RPMI7951 (cell line): ENCODE data around the gene FABP1. TPM values are rescaled to one million over a fixed set of nuclear protein-coding genes. Genes with fewer than 3 reads are reported as not detected.

Experiments
- DNase-seq: peaks from one replicate; pipeline ENCODE4 v3.0.0-alpha.2; 2012; ENCODE audit warnings: low read depth
- total RNA-seq: library from RNA; depleted of rRNA; stranded (reverse); fragments of >200 nt; shearing (Covaris generic); gene quantifications from 2 replicates; pipeline ENCODE4 v1.2.3, GENCODE V29; 2014

The FABP1 gene
- total RNA-seq, 1 experiment from 2014 or later = not detected

DNA sequence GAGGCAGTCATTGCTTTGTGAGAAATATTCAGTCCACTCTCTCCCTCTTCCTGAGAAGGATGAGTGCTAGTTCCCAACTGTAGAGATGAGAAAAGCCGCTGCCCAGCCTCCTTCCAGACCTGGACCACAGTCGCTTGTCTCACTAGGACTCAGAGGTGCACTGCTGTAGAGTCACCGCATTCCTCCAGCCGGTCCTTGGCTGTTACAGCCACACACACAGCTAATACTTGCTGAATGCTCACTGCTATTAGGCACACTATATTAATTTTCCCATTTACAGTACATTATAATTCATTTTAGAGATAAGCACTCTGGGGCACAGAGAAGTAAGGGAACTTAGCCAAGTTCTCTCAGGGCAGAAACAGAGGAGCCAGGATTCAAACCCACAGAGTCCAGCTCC, 10.0 kb upstream of the FABP1 start:
- DNase-seq = no peak

DNA sequence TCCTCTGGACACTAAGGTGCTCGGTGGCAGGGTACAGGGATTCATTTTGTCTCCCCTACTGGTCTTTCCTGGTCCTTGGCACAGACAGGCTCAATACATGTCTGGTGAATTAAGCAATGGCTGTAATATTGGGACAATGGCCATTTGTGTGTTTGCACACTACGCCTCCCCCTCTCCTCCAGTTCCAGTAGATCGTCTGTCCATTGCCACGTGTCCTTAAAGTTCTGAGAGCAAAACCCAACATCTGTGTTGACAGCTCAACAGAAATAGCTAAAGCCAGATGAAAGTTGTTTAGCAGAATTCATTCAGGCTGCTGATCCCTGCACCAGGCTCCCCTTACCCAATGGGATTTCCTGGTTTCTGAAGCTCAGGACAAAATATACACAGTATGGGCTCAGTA, 9.0 kb upstream of the FABP1 start:
- no peak for DNase-seq

DNA sequence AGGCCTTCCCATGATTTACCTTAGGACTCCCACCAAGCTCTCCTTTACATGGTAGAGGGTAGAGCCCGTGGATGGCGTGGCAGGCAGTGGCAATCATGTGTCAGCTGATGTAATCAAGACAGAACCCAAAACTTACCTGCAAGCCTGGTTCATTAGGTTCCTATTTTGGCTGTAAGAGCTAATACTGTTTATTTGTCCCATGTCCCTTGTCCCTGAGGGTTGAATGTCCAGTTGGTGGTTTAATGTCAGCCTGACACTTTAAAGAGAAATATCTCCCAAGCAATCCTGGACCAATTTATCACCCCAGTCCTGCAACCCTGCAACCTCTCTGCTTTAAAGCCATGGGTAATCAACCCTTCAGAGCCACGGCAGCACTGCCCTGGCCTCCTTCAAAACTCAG, 6.0 kb upstream of the FABP1 start:
- no peak for DNase-seq

DNA sequence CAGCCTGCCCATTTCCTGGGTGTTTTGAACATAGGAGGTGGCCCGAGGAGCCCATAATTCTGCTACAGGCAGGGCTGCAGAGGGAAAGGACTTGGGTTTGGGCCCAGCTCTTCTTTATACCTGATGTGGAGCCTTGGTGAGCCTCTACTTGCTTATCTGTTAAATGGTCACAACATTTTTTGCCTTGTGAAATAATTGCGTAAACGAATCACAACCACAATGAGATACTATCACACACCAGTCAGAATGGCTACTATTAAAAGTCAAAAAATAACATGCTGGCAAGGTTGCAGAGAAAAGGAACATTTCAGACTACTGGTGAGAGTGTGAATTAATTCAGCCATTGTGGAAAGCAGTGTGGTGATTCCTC, 4.1 kb upstream of the FABP1 start:
- no peak for DNase-seq

DNA sequence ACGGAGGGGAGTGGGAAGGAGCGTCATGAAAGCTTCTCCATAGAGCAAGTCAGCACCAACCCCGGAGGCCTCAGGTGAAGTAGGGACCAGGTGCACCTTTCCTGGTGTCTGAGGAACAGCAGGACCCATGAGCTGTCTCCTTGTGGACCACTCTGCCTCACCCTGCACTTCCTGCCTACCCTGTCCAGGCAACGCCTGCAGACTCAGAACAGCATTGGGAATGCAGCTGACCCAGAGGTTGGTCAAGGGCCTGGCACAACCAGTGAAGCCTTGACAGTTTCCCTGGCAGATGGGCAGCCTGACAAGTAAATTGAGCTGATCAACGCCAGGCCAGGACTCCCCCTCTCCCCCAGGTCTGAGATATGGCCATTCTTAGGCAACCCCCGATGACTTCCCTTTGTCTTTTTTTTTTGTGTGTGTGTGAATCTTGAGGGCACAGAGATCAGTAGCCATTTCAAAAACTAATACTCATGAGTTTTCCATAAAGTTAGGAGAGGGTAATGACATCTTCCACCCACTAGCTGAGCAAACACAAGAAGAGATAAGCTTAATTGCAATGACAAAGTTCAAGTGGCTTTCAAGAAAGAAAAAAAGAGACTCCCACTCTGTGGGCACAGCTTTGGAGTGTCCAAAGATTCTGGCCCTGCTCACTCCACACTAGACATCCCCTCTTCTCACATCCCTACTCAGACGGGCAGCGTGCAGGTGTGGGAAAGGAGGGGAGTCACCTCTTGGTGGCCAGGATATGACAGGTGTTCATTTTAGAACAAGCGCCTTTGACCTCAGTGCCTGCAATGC, 3.5 kb upstream of the FABP1 start:
- DNase-seq = no peak

DNA sequence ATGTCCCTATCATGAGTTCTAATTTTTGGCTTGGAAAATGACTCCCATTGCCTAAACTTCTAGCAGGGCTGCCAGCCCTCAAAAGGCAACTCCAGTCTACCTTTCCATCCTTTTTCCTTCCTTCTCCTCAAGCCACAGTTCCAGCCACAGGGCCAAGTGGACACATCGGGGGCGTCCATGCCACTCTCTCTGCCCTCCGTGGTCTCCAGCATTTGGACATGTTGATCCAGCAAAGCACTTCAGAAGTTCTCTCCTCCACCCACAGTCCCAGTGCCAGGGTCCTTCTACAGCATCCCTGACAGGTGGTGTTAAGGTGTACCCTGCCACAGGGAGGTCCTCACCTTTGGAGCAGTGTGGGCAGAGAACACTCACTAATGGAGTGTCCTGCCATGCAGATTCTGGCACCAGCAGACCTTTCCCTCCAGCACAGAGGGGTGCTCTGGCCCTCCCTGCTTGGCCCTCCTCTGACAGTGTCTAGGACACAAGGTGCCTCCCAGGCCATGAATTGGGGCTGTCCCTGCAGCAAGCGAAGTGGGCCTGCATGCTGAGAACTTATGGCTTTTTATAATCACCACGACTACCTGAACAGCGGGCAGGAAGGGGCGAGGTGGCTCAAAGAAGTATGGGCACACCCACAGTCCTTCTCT, 1.6 kb upstream of the FABP1 start:
- DNase-seq = no peak

DNA sequence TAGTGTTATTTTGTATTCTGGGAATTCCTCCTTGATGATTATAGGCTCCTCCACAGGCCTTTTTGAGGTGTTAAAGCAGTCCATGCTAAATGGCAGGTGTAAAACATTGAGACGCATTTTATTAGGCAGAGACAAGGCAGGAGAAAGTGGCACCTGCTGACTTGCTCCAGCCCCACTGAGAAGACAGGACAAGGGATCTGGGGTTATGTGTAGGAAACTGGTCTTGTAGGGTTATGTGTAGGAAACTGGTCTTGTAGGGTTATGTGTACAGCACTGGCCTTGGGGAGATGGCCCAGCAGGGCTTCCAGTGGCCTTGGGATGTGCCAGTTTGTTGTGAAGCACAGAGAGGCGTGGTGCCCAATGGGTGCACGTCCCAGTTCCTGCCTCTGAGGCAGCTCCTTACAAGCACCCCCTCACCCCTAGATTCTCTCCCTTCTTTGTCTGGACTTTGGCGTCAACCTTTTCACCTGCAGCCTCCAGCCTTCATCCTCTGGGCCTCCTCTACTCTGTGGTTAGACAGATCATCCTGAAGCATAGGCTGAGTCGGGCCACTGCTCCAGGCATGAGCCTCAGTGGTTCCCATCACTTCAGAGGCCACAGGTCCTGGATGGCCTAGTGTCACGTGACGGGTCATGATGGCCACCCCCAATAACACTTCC, 921 bp upstream of the FABP1 start:
- DNase-seq = no peak

DNA sequence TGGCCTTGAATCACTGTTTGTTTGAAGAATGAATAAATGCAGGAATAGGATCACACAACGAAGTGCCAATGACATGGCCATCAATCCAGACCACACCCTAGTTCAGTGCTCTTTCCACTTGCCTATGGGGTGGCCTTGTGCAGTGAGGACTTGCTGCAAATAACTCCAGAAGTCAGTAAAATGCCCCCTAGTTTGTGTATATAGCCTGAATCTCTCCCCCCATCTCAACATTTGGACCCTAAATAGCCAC, 299 bp downstream of the FABP1 start:
- no peak for DNase-seq

DNA sequence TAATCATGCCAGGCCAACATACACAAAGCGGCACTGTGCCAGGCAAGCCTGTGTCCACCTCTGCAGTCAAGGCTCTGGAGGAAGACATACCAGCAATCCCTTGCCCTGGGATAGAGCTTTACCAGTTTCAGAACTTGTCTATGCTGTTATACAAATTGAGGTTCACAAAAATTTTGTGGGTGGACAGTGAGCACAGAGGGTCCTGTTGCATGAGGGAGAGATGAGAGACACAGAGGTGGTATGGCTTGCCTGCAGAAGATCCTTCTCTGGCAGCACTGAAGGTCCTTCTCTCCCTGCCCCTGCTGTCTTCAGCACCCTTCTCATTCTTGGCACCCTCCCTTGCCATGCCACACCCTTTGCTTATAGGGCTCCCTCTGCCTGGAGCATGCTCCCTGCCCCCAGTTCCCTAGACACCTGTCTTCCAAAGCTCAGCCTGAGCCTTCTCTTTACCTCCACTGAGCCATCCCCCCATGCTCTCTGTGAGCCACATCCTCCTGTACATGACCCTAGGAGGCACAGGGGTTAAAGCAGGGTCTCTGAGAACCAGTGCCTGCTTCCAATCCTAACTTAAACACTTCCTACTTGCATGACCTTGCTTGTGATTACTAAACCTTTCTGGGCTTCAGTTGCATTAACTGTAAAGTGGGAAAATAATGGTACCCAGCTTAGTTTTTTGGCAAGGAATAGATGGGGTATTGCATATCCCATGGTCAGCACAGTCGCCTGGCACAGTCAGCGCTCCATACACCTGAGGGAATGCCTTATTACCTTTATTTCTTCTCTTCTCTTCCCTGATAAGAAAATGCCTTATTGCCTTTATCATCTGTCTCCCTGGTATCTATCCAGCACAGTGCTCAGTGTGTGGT, 857 bp downstream of the FABP1 start:
- no peak for DNase-seq

DNA sequence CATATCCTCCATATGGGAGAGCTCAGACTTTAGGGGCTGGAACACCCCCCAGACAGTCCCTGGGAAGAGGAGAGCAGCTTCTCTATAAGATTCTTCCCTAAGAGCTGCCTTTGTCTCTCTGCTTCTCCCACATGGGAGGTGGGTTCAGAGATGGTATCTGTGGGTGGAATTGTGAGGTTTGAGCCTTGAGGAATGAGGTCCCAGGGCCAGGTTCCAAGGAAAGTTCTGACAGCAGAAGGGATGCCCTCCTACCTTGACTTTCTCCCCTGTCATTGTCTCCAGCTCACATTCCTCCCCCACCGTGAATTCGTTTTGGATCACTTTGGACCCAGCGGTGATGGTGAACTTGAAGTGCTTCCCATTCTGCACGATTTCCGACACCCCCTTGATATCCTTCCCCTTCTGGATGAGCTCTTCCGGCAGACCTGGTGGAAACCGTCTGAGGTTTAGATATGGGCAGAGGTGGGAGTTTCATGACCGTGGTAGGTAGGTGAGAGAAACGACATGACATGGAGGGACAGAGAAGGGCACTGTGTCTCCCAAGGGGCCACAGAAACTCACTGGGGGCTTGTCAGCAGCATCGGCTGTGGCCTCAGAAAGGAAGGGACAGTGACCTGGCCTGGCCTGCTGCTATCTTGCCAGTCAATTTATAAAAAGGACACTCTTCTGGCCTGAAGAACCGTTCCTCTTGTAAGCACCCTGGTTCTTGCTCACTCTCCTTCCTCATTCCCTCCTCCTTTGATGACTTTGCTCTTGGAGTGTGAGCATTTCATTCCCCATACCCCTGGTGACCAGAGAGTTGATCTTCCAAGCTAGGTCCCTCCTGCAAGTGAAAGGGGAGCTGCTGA, 1.7 kb downstream of the FABP1 start:
- DNase-seq = no peak

DNA sequence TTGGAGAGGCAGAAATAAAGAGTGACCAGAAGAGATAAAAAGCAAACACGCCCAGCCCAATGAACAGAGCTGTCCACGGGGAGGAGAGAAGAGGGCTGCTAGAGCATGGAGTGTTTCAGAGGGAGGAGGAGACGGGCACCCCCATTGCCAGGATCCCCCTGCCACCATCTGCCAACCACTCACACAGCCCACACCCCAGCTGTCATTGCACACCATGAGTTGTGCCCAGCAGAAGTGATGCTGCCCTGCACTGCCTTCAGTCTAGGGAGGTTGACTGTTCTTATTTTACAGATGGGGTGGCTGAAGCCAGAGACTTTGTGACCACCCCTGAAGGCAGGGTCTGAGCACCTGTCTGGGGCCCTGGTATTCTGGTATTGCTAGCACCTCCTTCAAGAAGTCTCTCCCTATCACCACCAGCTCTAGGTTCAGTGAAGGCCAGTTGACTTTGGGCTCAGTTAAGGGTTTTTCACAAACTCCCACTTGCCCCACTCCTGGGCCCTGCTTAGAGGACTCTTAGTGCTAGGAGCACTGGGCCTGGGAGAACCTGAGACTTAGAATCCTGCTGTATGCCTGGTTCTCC, 2.4 kb downstream of the FABP1 start:
- DNase-seq = no peak

DNA sequence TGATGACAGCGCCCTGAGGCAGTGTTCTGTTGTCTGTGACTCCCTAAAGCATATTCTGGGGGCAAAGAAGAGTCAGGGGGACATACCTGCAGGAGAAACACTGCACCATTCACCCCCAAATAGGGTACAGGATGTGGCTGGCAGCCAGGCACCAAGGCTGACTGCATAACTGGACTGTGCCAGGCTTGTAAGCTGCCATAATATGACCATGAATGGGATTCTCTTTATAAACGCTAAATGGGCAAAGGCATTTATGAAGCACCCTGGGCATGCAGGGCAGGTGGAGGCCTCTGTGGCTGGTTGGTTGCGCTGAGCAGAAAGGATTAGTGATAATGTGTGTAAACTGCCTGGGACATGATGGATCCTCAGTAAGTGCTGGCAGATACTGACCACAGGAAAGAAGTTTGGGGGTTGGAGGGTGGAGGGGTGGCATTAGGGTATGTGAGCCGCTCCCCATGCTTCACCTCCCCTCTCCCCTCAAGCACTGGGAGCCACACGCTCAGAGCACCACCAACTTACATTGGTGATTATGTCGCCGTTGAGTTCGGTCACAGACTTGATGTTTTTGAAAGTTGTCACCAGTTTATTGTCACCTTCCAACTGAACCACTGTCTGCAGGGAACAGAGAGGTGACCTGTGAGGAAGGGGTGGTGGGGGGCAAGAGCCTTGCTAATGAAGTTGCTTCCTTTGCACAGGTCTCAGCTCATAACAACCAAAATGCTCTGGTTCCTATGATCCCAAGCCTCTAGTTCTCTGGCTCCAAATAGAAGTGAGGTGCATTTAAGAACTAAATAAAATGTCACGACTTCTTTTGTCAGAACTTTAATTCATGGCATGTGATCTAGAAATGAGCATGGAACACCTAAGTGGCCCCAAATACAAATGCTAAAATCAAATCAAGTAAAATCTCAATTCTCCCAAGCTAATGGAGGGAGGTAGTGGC, 3.6 kb downstream of the FABP1 start:
- no peak for DNase-seq

DNA sequence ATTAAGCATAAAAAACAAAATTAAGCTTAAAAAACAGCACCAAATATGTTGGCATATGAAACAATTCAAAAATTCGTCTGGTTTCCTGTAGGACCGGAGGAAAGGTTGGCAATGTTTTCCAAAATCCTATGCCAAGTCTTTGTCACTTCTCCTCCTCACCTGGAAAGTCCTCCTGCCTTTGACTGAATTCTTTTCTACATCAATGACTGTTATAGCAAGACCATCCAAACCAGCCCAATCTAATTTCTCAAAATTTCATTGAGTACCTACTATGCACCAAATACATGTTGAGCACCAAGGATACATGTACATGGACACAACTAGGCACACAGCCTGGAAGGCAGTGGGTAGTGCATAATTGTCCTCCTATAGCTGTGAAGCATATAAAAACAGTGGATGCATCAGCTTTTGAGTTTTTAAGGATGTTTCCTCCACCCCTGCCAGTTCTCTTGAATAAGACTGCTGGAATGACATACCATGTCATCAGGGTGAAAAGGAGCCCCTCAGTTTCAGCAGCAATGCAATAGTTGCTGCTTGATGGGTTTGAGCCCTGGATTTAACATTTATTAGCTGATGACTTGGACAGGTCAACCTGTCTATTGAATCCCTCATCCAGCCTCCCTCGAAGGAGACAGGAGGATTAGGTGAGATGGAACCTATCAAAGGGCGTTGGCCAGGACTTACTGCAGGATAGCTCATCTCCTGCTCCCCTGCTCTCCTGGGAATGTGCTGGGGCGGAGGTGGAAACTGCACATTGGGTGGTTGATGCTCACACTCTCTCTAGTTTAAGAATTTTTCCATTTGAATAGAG, 4.5 kb downstream of the FABP1 start:
- no peak for DNase-seq

DNA sequence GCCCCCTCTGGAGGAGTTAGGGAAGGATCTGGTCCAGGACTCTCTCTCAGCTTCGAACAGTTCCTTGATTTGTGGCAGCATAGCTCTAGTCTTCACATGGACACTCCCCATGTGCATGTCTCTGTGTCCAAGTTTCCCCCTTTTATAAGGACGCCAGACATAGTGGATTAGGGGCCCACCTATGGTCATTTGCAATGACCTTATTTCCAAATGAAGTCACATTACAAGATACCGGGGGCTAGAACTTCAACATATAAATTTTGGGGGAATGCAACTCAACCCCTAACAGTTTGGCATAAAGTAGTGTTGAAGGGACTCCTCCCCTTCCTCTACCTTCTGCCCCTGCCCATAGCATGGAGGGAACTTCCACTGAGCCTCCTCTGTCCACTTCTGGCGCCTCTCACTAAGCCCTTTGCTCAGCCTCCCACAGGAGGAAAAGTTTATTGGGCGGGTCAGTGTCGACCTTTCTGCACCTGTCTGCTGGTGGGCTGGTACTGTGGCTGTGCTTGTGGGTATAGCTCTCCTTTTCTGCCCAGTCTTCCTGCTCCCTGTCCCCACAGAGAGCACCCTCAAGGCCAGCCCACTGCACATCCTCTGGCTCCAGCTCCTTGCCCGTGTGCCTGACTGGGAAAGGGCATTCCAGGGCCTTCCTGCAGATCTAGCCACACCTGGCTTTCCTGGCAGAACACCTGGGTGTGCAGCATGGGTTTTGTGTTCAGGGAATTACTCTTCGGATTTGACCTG, 5.5 kb downstream of the FABP1 start:
- no peak for DNase-seq

DNA sequence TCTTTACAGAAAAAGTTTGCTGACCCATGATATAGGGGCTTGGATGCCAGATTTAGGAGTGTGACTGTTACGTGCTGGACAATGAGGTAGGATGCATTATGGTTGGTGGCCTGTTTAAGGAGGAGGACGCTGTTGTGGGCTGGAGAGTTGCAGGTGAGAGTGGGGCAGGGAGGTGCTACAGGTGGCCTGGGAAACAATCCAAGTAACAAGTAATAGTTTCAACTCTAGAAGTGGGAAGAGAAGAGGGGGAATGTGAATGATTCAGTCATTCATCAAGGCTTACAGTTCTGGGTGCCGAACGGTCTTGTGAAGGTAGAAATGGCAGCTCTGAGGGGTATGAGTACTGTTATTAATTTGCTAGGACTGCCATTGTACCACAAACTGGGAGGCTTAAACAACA, 6.2 kb downstream of the FABP1 start:
- DNase-seq = no peak

DNA sequence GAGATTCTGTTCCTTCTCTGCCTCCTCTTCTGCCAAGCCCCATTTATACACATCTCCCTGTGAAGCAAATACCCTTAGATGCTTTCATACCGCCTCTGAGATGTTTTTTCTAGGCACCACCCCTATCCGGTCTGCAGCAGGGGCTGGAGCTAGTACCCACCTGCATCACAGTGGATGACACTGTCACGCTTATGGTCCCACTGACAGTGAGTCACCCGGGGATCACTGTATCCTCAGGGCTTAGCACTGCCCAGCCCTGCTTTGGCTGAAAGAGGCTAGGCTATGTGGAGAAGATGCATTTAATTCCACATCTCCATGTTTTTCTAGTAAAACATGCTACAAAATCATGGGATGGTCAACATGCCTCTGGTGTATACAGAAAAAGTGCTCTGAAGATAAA, 9.9 kb downstream of the FABP1 start:
- peak; percentile 29 for DNase-seq

DNA sequence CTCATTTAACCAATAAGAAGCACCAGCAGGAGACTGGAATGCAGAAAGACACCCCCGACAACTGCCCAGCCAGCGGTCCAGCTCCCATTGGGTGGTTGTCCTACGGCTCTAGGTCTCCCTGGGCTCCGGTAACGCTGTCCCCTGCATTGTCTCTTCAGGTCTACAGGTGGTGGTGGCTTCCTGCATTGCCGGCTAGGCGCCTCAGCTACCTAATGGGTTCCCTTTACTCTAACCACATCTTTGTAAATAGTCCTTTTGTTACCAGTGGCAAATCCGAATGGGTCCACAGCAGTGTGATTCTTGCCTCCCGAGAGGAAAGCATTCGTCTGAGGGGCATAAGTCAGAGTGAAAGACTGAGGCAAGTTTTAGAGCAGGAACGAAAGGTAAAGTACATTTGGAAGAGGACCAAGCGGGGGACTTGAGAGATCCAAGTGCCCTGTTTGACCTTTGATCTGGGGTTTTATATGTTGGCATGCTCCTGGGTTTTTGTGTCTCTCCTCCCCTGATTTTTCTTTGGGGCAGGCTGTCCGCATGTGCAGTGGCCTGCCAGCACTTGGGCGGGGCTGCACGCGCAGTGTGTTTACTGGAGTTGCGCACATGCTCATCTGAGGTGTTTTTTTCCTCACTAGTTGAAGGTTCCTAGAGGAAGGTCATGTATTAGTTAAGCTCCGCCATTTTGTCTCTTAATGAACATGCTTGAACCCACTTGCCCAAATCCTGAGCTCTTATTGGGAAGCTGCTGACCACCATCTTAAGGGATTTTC, 11.0 kb downstream of the FABP1 start:
- DNase-seq = no peak
